ENCODE results near the gene STK32B.

DNA sequence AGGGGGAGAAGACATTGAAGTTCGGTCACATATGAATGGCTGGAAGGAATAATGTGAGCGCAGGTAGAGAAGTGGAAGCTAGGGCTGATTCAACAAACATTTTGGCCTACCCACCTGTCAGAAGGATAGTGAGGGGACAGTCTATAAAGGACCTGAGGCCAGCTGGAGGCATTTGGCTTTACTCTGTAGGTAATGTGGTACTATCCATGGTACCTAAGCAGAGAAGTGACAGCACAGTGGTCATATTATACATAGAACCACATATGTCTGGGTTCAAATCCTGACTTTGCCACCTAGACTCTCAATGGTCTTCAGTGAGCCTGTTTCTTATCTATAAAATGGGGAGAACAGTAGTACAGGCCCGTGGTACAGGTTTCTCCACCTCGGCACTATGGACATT, 400.0 kb downstream of the STK32B start:
- TF ChIP-seq POLR2A (IDR thresholded peaks at IDR 0.05), result no peak
- TF ChIP-seq, protein P1, sequence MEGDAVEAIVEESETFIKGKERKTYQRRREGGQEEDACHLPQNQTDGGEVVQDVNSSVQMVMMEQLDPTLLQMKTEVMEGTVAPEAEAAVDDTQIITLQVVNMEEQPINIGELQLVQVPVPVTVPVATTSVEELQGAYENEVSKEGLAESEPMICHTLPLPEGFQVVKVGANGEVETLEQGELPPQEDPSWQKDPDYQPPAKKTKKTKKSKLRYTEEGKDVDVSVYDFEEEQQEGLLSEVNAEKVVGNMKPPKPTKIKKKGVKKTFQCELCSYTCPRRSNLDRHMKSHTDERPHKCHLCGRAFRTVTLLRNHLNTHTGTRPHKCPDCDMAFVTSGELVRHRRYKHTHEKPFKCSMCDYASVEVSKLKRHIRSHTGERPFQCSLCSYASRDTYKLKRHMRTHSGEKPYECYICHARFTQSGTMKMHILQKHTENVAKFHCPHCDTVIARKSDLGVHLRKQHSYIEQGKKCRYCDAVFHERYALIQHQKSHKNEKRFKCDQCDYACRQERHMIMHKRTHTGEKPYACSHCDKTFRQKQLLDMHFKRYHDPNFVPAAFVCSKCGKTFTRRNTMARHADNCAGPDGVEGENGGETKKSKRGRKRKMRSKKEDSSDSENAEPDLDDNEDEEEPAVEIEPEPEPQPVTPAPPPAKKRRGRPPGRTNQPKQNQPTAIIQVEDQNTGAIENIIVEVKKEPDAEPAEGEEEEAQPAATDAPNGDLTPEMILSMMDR (IDR thresholded peaks at IDR 0.05), result no peak

Measured in heart left ventricle (tissue), 13 donors.